GM13977 (cell line): ENCODE results near the gene CD58.
"Not testable (repeated sequence)": the region's sequence is repeated elsewhere in the genome, so short reads cannot be mapped to it uniquely, and the experiment has no call there.

Source experiments
- DNase-seq: peaks from one replicate; pipeline ENCODE4 v3.0.0; 2012; ENCODE audit warnings: low spot score
- in situ Hi-C: fragments of 300-500 bp; cut with MboI; formaldehyde crosslinking; loops from one replicate; pipeline ENCODE4 v1.12.0; 2022; ENCODE audit warnings: low sequenced_read_pairs, low pct_unique_long_range_greater_than_20kb, mixed read lengths, inconsistent platforms; ENCODE audit not compliant: unreplicated experiment
- TF ChIP-seq, protein P1 (sequence below): IDR thresholded peaks from 2 replicates; pipeline ENCODE4 v1.5.1; 2012; ENCODE audit warnings: mild to moderate bottlenecking, control low read depth; ENCODE audit not compliant: insufficient read depth; ENCODE audit errors: extremely low read depth, missing control alignments

Gene CD58

DNA sequence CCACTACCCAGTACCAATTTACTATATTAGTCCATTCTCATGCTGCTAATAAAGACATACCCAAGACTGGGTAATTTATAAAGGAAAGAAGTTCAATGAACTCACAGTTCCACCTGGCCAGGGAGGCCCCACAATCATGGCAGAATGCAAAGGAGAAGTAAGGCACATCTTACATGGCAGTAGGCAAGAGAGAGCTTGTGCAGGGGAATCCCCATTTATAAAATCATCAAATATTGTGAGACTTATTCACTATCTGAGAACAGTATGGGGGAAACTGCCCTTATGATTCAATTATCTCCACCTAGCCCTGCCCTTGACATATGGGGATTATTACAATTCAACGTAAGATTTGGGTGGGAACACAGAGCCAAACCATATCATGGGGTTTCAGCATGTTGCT is 6.4 kb downstream of the CD58 start:
- in situ Hi-C loops = loop anchor here (25.0 kb wide), 1 partner anchor 498 kb away; the partner anchor contains the start of gene TTF2
- TF ChIP-seq, protein P1, sequence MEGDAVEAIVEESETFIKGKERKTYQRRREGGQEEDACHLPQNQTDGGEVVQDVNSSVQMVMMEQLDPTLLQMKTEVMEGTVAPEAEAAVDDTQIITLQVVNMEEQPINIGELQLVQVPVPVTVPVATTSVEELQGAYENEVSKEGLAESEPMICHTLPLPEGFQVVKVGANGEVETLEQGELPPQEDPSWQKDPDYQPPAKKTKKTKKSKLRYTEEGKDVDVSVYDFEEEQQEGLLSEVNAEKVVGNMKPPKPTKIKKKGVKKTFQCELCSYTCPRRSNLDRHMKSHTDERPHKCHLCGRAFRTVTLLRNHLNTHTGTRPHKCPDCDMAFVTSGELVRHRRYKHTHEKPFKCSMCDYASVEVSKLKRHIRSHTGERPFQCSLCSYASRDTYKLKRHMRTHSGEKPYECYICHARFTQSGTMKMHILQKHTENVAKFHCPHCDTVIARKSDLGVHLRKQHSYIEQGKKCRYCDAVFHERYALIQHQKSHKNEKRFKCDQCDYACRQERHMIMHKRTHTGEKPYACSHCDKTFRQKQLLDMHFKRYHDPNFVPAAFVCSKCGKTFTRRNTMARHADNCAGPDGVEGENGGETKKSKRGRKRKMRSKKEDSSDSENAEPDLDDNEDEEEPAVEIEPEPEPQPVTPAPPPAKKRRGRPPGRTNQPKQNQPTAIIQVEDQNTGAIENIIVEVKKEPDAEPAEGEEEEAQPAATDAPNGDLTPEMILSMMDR = no peak
- DNase-seq = no peak

DNA sequence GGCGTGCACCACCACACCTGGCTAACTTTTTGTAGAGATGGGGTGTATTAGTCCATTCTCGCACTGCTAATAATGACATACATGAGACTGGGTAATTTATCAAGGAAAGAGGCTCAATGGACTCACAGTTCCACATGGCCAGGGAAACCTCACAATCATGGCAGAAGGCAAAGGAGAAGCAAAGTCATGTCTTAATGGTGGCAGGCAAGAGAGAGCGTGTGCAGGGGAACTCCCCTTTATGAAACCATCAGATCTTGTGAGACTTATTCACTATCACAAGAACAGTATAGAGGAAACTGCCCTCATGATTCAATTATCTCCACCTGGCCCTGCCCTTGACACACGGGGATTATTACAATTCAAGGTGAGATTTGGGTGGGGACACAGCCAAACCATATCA is 8.4 kb downstream of the CD58 start:
- in situ Hi-C loops = loop anchor here (25.0 kb wide), 1 partner anchor 500 kb away; the partner anchor contains the start of gene TTF2
- not testable (repeated sequence) for DNase-seq

DNA sequence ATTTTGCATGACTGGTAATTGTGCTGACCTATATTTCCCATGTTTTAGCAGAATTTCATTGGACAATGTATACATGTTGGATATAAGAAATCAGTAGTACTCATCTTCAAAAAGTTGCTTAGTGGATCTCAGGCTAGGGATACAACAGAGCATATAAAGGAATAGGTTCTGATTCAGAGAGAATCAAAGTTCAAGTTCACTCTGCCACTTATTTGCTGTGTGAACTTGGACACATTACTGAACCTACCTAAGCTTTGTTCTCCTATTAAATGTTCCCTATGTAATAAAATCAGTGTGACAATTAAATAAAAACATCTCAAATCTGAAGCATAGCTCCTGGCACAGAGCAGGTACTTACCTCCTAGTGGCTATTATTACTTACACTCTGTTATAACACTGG is 9.3 kb downstream of the CD58 start:
- DNase-seq = no peak
- TF ChIP-seq, protein P1 = no peak
- in situ Hi-C loops = loop anchor here (25.0 kb wide), 1 partner anchor 501 kb away; the partner anchor contains the start of gene TTF2

DNA sequence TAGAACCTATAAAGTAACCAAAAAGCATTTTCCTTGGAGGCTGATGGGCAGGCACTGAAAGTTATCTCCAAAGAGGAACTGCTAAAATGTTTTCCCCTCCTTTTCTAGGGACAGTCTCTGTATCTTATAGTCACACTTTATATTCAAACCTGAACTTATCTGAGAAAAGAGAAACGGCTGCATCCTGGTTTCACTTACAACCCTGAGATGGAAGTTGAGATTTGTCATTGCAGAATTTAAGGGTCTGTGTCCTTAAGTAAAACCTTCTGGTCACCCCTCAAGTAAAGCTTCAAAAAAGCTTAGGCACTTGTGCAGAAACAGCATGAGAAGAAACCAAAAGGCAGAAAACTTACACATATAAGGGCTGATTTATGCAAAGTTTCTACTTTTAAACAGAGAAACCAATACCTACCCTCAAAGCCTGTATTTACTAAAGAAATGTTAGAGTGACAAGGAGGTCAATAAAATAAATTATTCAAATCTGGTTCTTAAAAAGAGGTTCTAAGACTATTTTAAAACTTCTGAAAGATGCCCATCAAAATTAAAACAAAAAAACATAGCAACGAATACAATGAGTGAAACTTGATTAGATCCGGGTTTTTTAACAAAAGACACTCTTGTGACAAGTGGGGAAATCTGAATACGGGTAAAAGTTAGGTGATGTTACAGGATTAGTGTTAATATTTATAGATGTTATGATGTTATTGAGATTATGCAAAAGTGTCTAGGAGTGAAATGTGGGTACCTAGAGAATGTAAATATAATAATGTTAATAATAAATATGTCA is 9.9 kb downstream of the CD58 start:
- DNase-seq = no peak
- TF ChIP-seq, protein P1 = no peak
- in situ Hi-C loops = loop anchor here (25.0 kb wide), 1 partner anchor 501 kb away; the partner anchor contains the start of gene TTF2

DNA sequence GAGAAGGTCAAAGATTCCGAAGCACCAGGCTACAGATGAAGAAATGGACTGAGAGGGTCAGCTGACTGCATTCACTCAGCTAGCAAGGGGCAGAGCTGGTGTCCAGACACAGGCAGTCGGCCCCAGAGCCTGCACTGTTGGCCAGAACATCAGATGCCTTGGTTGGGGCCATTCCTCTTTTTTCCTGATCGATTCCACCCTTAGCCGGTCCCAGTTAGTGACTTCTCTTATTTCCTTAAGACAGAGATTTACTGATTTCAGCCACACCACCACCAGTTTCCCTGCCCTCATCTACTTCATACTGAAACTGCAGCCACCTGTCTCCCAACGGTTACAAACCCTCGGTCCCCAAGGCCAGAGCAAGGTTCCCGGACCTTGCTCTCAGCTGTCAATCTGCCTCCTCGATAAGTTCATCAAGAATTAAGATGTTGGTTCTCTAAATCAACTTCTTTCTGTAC is 11.5 kb downstream of the CD58 start:
- in situ Hi-C loops = loop anchor here (25.0 kb wide), 1 partner anchor 503 kb away; the partner anchor contains the start of gene TTF2
- no peak for DNase-seq
- TF ChIP-seq, protein P1 = no peak

DNA sequence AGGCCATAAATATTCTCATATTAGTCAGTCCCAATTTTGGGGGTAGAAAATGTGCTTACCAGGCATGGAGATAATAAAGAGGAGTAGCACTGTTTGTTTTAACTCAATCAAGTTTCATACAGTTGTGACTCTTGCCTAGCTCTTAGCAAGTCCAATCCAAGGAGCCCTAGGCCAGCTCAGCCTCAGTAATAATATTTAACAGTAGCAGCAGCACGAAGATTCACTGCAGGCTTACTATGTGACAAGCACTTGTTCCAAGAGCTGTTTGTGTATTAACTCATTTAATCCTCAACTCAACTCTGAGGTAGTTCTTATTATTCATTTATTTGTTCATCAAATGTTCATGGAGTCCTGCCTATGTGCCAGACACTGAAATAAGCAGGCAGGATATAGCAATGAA is 12.3 kb downstream of the CD58 start:
- in situ Hi-C loops = loop anchor here (25.0 kb wide), 1 partner anchor 504 kb away; the partner anchor contains the start of gene TTF2
- no peak for DNase-seq
- TF ChIP-seq, protein P1 = no peak

DNA sequence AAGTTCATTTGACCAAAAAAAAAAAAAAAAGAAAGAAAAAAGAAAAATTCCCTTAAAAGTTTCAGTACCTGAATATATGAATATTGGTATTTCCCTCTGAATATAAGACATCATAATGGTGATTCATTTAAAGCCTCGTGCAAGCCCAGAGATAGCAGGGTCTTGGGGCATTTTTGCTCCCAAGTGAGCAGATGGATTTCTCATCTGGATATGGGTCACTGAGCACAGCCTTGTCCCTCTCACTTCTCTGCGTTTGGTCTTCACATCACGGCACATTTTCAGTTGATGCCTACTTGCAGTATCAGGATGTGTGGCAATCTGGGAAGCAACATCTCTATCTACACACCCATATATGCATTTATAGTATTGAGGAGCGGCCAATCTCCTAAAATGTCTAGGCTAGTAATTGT is 12.7 kb downstream of the CD58 start:
- in situ Hi-C loops = loop anchor here (25.0 kb wide), 1 partner anchor 504 kb away; the partner anchor contains the start of gene TTF2
- TF ChIP-seq, protein P1 = no peak

More for the DNA sequence above, 12.7 kb downstream of the CD58 start:
- no peak for DNase-seq
